Measurements from ENCODE around the gene CMIP. TPM values are rescaled to one million over a fixed set of nuclear protein-coding genes. Genes with fewer than 3 reads are reported as not detected.

Gene CMIP
- total RNA-seq, 2 experiments from 2014 or later, result 57.1 to 58.3 TPM

DNA sequence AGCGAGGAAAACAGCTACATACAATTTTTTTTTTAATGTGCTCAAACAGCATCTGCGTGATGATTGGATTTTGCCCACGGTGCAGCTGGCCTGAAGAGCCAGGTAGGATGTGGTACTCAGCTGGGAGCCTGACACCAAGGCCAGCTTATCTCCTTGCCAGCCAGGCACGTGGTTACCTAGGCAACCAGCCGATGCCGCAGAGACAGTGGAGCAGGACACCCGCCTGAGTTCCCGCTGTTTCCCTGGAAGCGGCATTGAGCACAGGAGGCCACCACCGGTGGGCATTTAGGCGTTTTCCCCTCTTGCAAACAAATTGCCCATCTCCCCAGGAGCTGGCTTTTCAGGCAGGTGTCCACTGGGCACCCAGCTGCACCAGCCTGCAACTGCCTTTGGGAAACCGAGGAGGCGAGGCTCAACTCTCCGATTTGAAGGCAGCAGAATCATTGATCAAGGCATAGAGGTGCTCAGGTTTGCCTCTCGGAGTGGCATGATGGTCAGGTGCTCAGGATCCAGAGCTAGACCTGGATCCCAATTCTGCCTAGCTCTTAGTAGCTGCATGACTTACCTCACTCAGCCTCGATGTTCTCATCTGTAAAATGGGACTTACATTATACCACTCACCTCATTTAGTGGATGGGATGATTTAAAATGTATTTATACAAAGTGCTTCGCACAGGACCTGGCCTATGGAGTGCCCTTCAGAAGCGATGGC, 196.9 kb downstream of the CMIP start:
- Mint-ChIP-seq H3K9me3 (no peaks in the 10 kb centered on the region), H3K27ac (no peak overlapping the region), H3K36me3 (ENCODE audit: low read depth) (no peaks in the 10 kb centered on the region), H3K4me1 (peaks cover 3% of the 10 kb centered on the region), H3K4me3 (no peak overlapping the region), H3K27me3 (no peaks in the 10 kb centered on the region)
- no peak for DNase-seq
- POLR2A ChIA-PET, result no interaction called here
- CTCF ChIA-PET, result no interaction called here

DNA sequence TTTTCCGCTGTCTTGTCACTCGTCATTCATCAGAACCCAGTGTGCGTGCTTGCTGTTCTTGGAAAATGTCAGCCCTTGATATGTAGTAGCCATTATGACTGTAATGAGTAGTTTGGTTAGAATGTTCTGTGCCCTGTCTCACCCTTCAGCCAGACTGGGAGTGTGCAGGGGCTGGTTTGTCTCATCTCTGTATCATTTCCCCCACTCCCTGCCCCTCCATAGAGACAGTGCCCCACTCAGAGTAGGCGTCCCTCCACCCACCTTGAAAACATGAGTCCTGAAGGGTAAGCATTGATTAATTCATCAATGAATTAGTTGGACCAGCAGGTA, 197.5 kb downstream of the CMIP start:
- H3K4me3 Mint-ChIP-seq, result no peak overlapping the region
- ChIA-PET CTCF (no interaction called here), POLR2A (no interaction called here)
- no peaks in the 10 kb centered on the region for H3K36me3 Mint-ChIP-seq (ENCODE audit: low read depth)
- no peak for DNase-seq
- H3K4me1 Mint-ChIP-seq, result peaks cover 3% of the 10 kb centered on the region
- H3K27me3 Mint-ChIP-seq, result no peaks in the 10 kb centered on the region
- no peak overlapping the region for H3K27ac Mint-ChIP-seq
- no peaks in the 10 kb centered on the region for H3K9me3 Mint-ChIP-seq

DNA sequence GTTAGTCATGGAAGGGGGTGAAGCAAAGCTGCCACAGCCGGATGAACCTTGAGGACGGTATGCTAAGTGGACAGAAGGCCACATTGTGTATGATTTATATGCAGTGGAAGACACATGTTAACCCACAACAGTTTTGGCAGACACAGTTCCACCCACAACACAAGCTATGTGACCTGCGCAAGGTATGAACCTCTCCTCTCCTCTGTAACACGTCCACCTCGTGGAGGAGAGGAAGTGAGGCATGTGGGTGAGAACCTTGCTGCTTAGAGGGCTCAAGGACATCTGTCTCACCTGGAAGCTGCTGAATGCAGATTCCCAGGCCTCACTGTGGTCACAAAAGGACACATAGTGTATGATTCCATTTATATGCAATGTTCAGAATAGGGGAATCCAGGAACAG, 198.3 kb downstream of the CMIP start:
- POLR2A ChIA-PET, result no interaction called here
- Mint-ChIP-seq H3K27ac (no peak overlapping the region), H3K27me3 (no peaks in the 10 kb centered on the region), H3K36me3 (ENCODE audit: low read depth) (no peaks in the 10 kb centered on the region), H3K4me3 (no peak overlapping the region), H3K9me3 (no peaks in the 10 kb centered on the region), H3K4me1 (peaks cover 2% of the 10 kb centered on the region)
- DNase-seq, result no peak
- CTCF ChIA-PET, result no interaction called here

DNA sequence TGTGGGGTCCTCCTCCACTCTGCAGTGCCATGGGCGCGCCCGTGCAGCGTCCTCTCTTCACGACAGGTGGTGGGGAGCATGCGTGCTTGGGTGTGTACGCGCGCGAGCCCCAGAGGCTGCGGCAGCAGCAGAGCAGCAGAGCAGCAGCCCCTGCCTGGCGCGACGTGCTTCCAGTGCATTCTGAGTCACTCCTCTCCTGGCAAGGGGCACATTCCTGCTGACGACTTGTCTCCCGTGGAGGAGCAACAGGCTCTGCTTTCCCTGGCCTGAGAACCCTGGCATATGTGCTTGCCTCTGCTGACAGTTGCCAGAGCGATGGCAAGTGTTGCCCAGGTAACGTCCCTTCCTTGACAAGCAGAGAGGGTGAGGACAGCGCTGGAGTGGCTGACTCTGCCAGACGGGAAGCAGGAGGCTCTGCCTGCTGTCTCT, 200.7 kb downstream of the CMIP start:
- H3K4me3 Mint-ChIP-seq, result no peak overlapping the region
- POLR2A ChIA-PET, result no interaction called here
- no peak for DNase-seq
- H3K27ac Mint-ChIP-seq, result no peak overlapping the region
- CTCF ChIA-PET, result no interaction called here
- no peaks in the 10 kb centered on the region for H3K36me3 Mint-ChIP-seq (ENCODE audit: low read depth)
- H3K9me3 Mint-ChIP-seq, result no peaks in the 10 kb centered on the region
- H3K4me1 Mint-ChIP-seq, result peaks cover 2% of the 10 kb centered on the region
- no peaks in the 10 kb centered on the region for H3K27me3 Mint-ChIP-seq

DNA sequence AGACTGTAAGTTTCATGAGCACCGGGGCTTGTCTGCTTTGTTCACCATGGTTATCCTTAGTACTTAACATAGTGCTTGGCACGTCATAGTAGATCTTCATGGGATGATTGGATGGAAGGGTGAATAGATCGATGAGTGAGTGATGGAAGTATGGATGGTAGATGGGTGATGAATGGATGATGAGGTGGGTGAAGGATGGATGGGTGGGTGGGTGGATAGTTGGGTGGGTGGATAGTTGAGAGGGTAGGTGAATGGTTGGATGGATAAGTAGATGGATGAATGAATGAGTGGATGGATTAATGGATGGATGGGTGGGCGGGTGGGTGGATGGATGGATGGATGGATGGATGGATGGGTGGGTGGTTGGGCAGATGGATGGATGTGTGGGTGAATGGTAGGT, 201.3 kb downstream of the CMIP start:
- H3K27me3 Mint-ChIP-seq, result no peaks in the 10 kb centered on the region
- H3K4me1 Mint-ChIP-seq, result peaks cover 2% of the 10 kb centered on the region
- CTCF ChIA-PET, result no interaction called here
- H3K4me3 Mint-ChIP-seq, result no peak overlapping the region
- DNase-seq, result no peak
- POLR2A ChIA-PET, result no interaction called here
- no peaks in the 10 kb centered on the region for H3K9me3 Mint-ChIP-seq
- H3K27ac Mint-ChIP-seq, result no peak overlapping the region
- no peaks in the 10 kb centered on the region for H3K36me3 Mint-ChIP-seq (ENCODE audit: low read depth)

DNA sequence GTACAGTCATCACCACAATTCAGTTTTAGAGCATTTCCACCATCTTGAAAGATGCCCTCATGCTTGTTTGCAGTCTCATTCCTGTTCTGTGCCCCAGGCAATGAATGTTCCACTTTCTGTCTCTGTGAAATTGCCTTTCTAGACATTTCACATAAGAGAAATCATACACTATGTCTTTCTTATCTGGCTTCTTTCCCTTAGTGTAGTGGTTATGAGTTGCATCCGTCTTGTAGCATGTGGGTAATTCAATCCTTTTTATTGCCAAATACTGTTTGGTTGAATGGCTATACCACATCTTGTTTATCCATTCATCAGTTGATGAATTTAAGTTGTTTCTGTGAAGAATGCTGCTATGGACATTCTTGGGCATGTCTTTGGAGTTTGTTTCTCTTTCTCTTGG, 202.0 kb downstream of the CMIP start:
- no peaks in the 10 kb centered on the region for H3K36me3 Mint-ChIP-seq (ENCODE audit: low read depth)
- ChIA-PET POLR2A (no interaction called here), CTCF (no interaction called here)
- no peak for DNase-seq
- H3K27ac Mint-ChIP-seq, result no peak overlapping the region
- H3K4me1 Mint-ChIP-seq, result peaks cover 2% of the 10 kb centered on the region
- no peaks in the 10 kb centered on the region for H3K27me3 Mint-ChIP-seq
- H3K9me3 Mint-ChIP-seq, result no peaks in the 10 kb centered on the region
- H3K4me3 Mint-ChIP-seq, result no peak overlapping the region

DNA sequence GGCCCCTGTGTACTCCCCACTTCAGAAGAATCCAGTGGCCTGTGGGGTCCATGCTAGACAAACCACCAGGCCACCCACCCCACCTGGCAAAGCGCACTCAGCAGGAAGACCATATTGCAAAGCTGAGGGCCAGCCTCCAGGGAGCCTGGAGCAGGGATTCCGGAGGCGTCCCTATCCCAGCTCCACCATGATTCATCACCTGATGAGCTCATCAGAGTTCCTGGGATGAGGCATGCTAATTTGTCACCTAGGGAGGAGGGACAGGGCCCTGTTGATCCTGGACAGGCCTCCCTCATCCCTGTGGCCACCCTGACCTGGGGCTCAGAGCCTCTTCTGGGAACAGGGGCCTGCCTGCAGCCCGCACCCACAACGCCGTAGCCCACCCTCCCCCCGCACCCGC, 202.9 kb downstream of the CMIP start:
- H3K27me3 Mint-ChIP-seq, result no peaks in the 10 kb centered on the region
- no peaks in the 10 kb centered on the region for H3K36me3 Mint-ChIP-seq (ENCODE audit: low read depth)
- H3K27ac Mint-ChIP-seq, result no peak overlapping the region
- DNase-seq, result no peak
- CTCF ChIA-PET, result no interaction called here
- H3K9me3 Mint-ChIP-seq, result no peaks in the 10 kb centered on the region
- H3K4me1 Mint-ChIP-seq, result peaks cover 2% of the 10 kb centered on the region
- no peak overlapping the region for H3K4me3 Mint-ChIP-seq
- POLR2A ChIA-PET, result no interaction called here

DNA sequence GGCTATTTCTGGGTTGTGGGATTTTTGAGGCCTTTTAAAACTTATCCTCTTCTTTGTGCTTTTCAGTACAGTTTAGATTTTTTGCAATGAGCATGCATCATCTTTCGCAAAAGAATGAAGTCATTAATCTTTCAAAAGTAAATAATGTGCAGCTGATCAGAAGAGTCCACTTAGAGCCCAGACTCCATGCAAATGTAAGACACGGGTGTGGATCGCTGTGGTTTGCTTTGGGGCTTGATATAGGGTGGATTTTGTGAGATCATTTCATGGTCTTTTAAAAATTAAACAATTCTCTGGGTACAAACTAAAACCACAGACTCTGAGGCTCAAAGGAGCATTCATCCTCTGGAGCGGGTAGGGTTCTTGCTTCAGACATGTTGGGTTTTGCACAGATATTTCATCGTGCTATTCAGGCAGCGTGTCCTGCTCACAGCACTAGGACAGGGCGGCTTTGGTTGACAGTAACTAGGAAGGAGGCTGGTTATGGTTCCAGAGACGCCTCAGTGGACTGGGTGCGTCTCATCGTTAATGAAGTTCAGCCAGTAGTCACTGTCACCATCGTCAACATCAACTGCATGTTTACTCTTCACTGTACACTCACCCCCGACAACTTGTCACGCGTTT, 205.1 kb downstream of the CMIP start:
- Mint-ChIP-seq H3K4me3 (no peak overlapping the region), H3K27ac (no peak overlapping the region), H3K36me3 (ENCODE audit: low read depth) (no peaks in the 10 kb centered on the region), H3K4me1 (peaks cover 2% of the 10 kb centered on the region), H3K27me3 (no peaks in the 10 kb centered on the region), H3K9me3 (no peaks in the 10 kb centered on the region)
- no peak for DNase-seq
- ChIA-PET CTCF (interaction anchor here (1.5 kb wide), 1 partner anchor 26 kb away, joined by 4 read pairs; no protein-coding TSS in a partner anchor), POLR2A (no interaction called here)

DNA sequence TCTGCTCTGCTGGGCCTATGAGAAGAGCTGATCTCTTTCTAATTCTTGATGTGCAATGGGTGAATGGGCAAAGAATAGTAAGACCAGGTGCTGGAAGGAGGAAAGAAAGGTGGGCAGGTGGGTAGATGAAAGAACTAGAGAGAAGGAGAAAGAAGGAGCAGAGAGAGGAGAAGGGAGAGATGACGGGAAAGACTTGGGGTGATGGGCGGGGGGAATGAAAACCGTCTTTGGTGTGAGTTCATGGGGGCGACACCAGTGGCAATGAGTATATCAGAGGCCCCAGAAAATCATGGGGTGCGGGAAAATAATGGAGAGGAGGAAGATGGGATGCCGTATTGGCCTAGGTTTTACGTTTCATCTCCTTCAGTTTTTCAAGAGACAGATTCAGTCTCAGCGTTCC, 205.7 kb downstream of the CMIP start:
- Mint-ChIP-seq H3K4me3 (no peak overlapping the region), H3K27me3 (no peaks in the 10 kb centered on the region), H3K27ac (no peak overlapping the region), H3K9me3 (no peaks in the 10 kb centered on the region), H3K36me3 (ENCODE audit: low read depth) (no peaks in the 10 kb centered on the region), H3K4me1 (peaks cover 2% of the 10 kb centered on the region)
- DNase-seq, result no peak
- CTCF ChIA-PET, result no interaction called here
- POLR2A ChIA-PET, result no interaction called here

DNA sequence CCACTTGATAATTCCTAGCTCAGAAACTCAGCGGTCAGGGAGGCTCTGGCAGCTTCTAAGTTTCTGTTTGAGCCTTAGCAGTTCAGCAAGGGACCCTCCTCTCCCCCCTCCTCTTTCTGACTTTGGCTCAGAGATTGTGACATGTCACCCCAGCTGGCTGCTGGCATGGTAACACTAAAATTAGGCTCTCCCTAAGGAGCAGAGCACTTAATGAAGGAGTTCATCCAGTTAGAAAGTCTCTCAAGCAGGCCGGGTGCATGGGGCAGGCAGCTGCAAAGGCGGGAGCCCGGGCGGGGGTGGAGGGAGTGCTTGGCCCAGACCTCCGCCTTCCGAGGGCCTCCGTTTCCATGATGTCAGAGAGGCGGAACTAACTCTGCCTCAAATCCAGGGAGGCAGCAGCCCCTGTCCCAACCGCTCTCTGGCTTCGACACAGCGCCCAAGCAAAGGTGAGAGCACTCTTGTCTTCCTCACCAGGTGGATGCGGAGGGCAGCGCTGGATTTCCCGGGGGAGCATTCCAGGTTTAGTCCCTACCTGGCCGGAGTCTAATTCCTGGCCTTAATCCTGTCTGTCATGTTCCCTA, 206.5 kb downstream of the CMIP start:
- H3K9me3 Mint-ChIP-seq, result no peaks in the 10 kb centered on the region
- POLR2A ChIA-PET, result no interaction called here
- CTCF ChIA-PET, result no interaction called here
- DNase-seq, result no peak
- H3K4me3 Mint-ChIP-seq, result no peak overlapping the region
- no peaks in the 10 kb centered on the region for H3K36me3 Mint-ChIP-seq (ENCODE audit: low read depth)
- H3K4me1 Mint-ChIP-seq, result peaks cover 2% of the 10 kb centered on the region
- no peaks in the 10 kb centered on the region for H3K27me3 Mint-ChIP-seq
- H3K27ac Mint-ChIP-seq, result no peak overlapping the region

DNA sequence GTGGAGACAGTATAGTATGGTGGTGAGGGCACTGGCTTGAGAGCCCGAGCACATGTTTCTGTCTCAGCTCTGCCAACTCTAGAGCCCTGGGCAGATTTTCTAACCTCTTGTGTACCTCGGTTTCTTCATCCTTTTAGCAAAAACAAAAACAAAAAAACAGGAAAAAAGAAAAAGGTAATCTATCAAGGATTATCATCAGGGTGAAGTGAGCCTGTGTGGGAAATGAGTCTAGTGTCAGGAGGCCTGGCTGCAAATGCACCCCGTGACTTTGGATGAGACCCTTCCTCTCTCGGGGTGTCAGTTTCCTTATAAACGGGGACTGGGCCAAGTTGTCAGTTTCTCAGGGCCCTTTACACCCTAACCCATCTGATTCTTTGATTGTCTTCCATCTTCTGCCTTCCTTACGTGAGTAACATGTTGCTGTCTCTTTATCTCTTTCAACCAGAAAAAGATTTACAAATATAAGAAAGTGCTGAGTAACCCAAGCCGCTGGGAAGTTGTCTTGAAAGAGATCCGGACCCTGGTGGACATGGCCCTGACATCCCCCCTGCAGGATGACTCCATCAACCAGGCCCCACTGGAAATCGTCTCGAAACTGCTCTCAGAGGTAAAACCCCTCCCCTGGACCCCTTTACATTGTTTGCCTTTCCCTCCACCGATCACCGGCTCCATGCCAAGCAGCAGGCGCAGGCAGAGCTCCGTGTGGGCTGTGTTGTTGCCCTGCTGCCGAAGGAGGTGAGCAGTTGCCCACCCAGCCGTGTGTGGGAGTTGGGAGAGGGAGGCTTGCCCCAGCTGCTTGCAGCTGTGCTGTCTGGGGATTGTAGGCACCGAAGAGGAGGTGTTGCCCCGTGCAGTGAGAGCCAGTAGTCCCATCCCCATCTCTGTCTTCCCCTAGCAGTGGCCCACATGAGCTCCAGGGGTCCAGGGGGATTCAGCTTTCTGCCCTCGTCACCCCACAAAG, 207.4 kb downstream of the CMIP start:
- Mint-ChIP-seq H3K27ac (no peak overlapping the region), H3K9me3 (no peaks in the 10 kb centered on the region), H3K4me1 (peaks cover 2% of the 10 kb centered on the region), H3K36me3 (ENCODE audit: low read depth) (no peaks in the 10 kb centered on the region), H3K4me3 (no peak overlapping the region), H3K27me3 (no peaks in the 10 kb centered on the region)
- ChIA-PET CTCF (no interaction called here), POLR2A (no interaction called here)
- no peak for DNase-seq

DNA sequence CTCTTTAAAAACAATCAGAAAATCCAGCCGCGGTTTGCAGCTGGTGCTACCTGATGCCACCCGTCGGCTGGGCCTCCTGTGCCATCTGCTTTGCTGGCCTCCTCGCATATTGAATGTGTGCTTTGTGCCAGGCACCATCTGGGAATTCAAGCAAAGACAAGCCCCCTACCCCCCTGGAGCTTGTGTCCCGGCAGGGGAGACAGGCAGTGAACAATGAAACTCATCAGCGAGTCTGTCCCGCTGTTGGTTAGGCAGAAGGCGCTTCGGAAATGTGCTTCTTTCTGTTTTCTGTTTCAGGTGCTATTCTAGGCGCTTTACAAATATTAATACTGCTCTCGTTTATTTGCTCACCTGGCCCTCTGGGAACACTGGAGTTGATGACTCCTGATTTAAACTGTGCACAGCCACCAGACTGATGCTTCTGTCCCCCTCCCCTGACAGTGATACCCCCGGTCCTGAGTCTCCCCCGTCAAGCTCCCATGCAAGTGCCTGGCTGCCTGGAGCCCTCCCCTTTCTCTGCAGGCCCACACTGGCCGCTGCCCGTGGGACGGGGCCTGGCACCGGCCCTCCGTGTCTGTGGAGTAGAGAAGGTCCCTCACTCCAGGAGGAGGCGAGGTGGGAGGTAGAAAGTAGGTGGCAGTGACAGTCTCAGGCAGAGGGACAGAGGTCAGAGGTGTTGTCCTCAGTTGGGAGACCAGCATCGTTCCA, 208.3 kb downstream of the CMIP start:
- POLR2A ChIA-PET, result no interaction called here
- DNase-seq, result no peak
- Mint-ChIP-seq H3K36me3 (ENCODE audit: low read depth) (no peaks in the 10 kb centered on the region), H3K4me1 (peaks cover 2% of the 10 kb centered on the region), H3K27ac (no peak overlapping the region), H3K27me3 (no peaks in the 10 kb centered on the region), H3K4me3 (no peak overlapping the region), H3K9me3 (no peaks in the 10 kb centered on the region)
- CTCF ChIA-PET, result interaction anchor here (2.2 kb wide), 1 partner anchor 77 kb away, joined by 5 read pairs; no protein-coding TSS in a partner anchor

DNA sequence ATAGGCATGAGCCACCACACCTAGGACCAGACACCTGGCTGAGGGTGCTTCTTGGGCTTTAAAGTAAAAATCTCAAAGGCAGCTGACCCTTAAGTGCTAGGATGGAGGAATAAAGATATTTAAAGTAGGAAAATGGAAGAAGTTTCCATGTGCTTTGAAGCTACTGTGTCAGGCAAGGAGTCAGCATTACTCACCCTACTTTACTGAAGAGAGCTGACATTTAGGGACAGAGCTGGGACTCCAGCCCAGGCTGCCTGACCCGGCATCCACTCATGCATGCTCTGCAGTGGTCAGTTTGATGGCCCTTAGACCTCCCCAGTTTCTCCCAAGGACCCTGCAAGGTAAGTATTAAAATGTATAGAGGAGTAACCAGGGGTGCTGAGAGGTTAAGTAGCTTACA, 209.7 kb downstream of the CMIP start:
- H3K36me3 Mint-ChIP-seq (ENCODE audit: low read depth), result no peaks in the 10 kb centered on the region
- no peak for DNase-seq
- no peaks in the 10 kb centered on the region for H3K27me3 Mint-ChIP-seq
- H3K4me3 Mint-ChIP-seq, result no peak overlapping the region
- H3K27ac Mint-ChIP-seq, result no peak overlapping the region
- H3K9me3 Mint-ChIP-seq, result no peaks in the 10 kb centered on the region
- CTCF ChIA-PET, result interaction anchor here (2.2 kb wide), 1 partner anchor 75 kb away, joined by 5 read pairs; no protein-coding TSS in a partner anchor
- POLR2A ChIA-PET, result no interaction called here
- H3K4me1 Mint-ChIP-seq, result no peaks in the 10 kb centered on the region
